ENCODE results near the gene MAP2K6.

GRCh38 chr17:69485901-69486643, 71.6 kb downstream of the MAP2K6 start:
- no peak for TF ChIP-seq CTCF (conservative IDR thresholded peaks at IDR 0.05; ENCODE audit: low read depth, low read length)
- no peak for TF ChIP-seq EZH2 (IDR thresholded peaks at IDR 0.05; ENCODE audit: low read length, unreplicated experiment)

Data from PC-3 (cell line).